Thymus (tissue), 2 donors: Measurements from ENCODE around the gene MANEAL. TPM values are rescaled to one million over a fixed set of nuclear protein-coding genes. Genes with fewer than 3 reads are reported as not detected.

ENCODE experiments used
- polyA plus RNA-seq: library from polyadenylated mRNA; stranded (reverse); fragments of 200-250 nt; gene quantifications from one replicate; pipeline ENCODE4 v1.2.3, GENCODE V29; 2013
- total RNA-seq: library from RNA; stranded (reverse); fragments of 120-200 nt; gene quantifications from one replicate; pipeline ENCODE4 v1.2.4, GENCODE V29; 2013
- donor health status: healthy.

MANEAL gene
- total and polyA plus RNA-seq, 2 donors = 1.5 to 1.8 TPM

Other genes with a start within 250 kb of the MANEAL start
- 9.1 TPM for gene SNIP1, start 239.6 kb upstream of the MANEAL start, total RNA-seq
- 9.9 TPM for gene SNIP1, start 239.6 kb upstream of the MANEAL start, polyA plus RNA-seq
- 1.3 TPM for gene DNALI1, start 236.9 kb upstream of the MANEAL start, total RNA-seq
- 2.1 TPM for gene DNALI1, start 236.9 kb upstream of the MANEAL start, polyA plus RNA-seq
- gene GNL2, start 197.9 kb upstream of the MANEAL start, total RNA-seq = 73.8 TPM
- gene GNL2, start 197.9 kb upstream of the MANEAL start, polyA plus RNA-seq = 56.6 TPM
- not detected for gene RSPO1, start 159.0 kb upstream of the MANEAL start, total RNA-seq
- gene RSPO1, start 159.0 kb upstream of the MANEAL start, polyA plus RNA-seq = 0.02 TPM
- 12.6 TPM for gene CDCA8, start 101.3 kb upstream of the MANEAL start, total RNA-seq
- 5.8 TPM for gene CDCA8, start 101.3 kb upstream of the MANEAL start, polyA plus RNA-seq
- gene EPHA10, start 28.7 kb upstream of the MANEAL start, total RNA-seq = 0.14 TPM
- gene EPHA10, start 28.7 kb upstream of the MANEAL start, polyA plus RNA-seq = 0.32 TPM
- gene C1orf122, start 13.9 kb downstream of the MANEAL start, total RNA-seq = 27.1 TPM
- 33.0 TPM for gene C1orf122, start 13.9 kb downstream of the MANEAL start, polyA plus RNA-seq
- 12.2 TPM for gene YRDC, start 14.4 kb downstream of the MANEAL start, total RNA-seq
- gene YRDC, start 14.4 kb downstream of the MANEAL start, polyA plus RNA-seq = 13.3 TPM
- 1.2 TPM for gene MTF1, start 65.7 kb downstream of the MANEAL start, total RNA-seq
- gene MTF1, start 65.7 kb downstream of the MANEAL start, polyA plus RNA-seq = 3.1 TPM
- gene INPP5B, start 153.2 kb downstream of the MANEAL start, total RNA-seq = 23.1 TPM
- 24.8 TPM for gene INPP5B, start 153.2 kb downstream of the MANEAL start, polyA plus RNA-seq
- gene SF3A3, start 196.2 kb downstream of the MANEAL start, total RNA-seq = 81.6 TPM
- 26.8 TPM for gene SF3A3, start 196.2 kb downstream of the MANEAL start, polyA plus RNA-seq
- 4.0 TPM for gene FHL3, start 211.7 kb downstream of the MANEAL start, total RNA-seq
- gene FHL3, start 211.7 kb downstream of the MANEAL start, polyA plus RNA-seq = 18.7 TPM
- gene UTP11, start 218.9 kb downstream of the MANEAL start, total RNA-seq = 36.6 TPM
- 30.3 TPM for gene UTP11, start 218.9 kb downstream of the MANEAL start, polyA plus RNA-seq